Measurements from ENCODE around the gene FRMPD4. TPM values are rescaled to one million over a fixed set of nuclear protein-coding genes. Genes with fewer than 3 reads are reported as not detected.

Gene FRMPD4
- total and polyA plus RNA-seq, 2 experiments from 2014 or later = 0.19 to 0.80 TPM

DNA sequence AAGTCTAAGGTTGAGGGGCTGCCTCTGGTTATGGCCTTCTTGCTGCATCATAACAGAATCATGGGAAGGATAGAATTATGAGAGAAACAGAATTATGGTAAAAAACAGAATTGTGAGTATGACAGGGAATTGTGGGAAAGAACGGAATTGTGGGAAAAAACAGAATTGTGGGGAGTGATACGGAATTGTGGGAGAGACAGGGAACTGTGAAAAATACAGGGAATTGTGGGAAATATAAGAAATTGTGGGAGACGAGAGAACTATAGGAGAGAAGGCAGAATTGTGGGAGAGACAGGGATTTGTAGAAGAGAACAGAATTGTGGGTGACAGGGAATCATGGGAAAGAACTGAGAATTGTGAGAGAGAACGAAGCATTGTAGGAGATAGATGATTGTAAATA, 159.1 kb downstream of the FRMPD4 start:
- Mint-ChIP-seq H3K36me3 (ENCODE audit: low read depth) (no peaks in the 10 kb centered on the region), H3K27ac (no peak overlapping the region), H3K9me3 (no peaks in the 10 kb centered on the region; the same call in 2 of the 3 replicates)

More for the DNA sequence above, 159.1 kb downstream of the FRMPD4 start:
- H3F3A ChIP-seq (replicated peaks; ENCODE audit: low read depth) = no peaks in the 10 kb centered on the region
- Mint-ChIP-seq H3K27me3 (ENCODE audit: insufficient read depth, low read depth, poor library complexity) (no peaks in the 10 kb centered on the region), H3K4me3 (no peak overlapping the region), H3K4me1 (peaks cover 3% of the 10 kb centered on the region)
- no peaks in the 10 kb centered on the region for H3K36me3 ChIP-seq (ENCODE audit: insufficient read depth)
- TF ChIP-seq CREB1 (CRISPR knock-in tag; IDR thresholded peaks at IDR 0.05; ENCODE audit: low read depth) (no peak), ZNF114 (CRISPR knock-in tag; IDR thresholded peaks at IDR 0.05) (no peak), CTCF (conservative IDR thresholded peaks at IDR 0.05; ENCODE audit: low read depth in 2 of 2) (no peak), EZH2phosphoT487 (IDR thresholded peaks at IDR 0.05; ENCODE audit: unreplicated experiment) (no peak), ZNF331 (CRISPR knock-in tag; IDR thresholded peaks at IDR 0.05; ENCODE audit: low read depth) (no peak), JUNB (IDR thresholded peaks at IDR 0.05; ENCODE audit: unreplicated experiment) (no peak), STAT1 (IDR thresholded peaks at IDR 0.05; ENCODE audit: unreplicated experiment) (no peak), POLR2AphosphoS5 (IDR thresholded peaks at IDR 0.05; ENCODE audit: low read depth) (no peak), EZH2 (IDR thresholded peaks at IDR 0.05; ENCODE audit: low read depth, unreplicated experiment) (no peak), NANOG (IDR thresholded peaks at IDR 0.05; ENCODE audit: borderline replicate concordance) (no peak)
- TF ChIP-seq, protein P1, sequence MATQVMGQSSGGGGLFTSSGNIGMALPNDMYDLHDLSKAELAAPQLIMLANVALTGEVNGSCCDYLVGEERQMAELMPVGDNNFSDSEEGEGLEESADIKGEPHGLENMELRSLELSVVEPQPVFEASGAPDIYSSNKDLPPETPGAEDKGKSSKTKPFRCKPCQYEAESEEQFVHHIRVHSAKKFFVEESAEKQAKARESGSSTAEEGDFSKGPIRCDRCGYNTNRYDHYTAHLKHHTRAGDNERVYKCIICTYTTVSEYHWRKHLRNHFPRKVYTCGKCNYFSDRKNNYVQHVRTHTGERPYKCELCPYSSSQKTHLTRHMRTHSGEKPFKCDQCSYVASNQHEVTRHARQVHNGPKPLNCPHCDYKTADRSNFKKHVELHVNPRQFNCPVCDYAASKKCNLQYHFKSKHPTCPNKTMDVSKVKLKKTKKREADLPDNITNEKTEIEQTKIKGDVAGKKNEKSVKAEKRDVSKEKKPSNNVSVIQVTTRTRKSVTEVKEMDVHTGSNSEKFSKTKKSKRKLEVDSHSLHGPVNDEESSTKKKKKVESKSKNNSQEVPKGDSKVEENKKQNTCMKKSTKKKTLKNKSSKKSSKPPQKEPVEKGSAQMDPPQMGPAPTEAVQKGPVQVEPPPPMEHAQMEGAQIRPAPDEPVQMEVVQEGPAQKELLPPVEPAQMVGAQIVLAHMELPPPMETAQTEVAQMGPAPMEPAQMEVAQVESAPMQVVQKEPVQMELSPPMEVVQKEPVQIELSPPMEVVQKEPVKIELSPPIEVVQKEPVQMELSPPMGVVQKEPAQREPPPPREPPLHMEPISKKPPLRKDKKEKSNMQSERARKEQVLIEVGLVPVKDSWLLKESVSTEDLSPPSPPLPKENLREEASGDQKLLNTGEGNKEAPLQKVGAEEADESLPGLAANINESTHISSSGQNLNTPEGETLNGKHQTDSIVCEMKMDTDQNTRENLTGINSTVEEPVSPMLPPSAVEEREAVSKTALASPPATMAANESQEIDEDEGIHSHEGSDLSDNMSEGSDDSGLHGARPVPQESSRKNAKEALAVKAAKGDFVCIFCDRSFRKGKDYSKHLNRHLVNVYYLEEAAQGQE (IDR thresholded peaks at IDR 0.05; ENCODE audit: unreplicated experiment) = no peak
- TF ChIP-seq, protein P2, sequence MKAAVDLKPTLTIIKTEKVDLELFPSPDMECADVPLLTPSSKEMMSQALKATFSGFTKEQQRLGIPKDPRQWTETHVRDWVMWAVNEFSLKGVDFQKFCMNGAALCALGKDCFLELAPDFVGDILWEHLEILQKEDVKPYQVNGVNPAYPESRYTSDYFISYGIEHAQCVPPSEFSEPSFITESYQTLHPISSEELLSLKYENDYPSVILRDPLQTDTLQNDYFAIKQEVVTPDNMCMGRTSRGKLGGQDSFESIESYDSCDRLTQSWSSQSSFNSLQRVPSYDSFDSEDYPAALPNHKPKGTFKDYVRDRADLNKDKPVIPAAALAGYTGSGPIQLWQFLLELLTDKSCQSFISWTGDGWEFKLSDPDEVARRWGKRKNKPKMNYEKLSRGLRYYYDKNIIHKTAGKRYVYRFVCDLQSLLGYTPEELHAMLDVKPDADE (IDR thresholded peaks at IDR 0.05) = no peak
- TF ChIP-seq, protein P3, sequence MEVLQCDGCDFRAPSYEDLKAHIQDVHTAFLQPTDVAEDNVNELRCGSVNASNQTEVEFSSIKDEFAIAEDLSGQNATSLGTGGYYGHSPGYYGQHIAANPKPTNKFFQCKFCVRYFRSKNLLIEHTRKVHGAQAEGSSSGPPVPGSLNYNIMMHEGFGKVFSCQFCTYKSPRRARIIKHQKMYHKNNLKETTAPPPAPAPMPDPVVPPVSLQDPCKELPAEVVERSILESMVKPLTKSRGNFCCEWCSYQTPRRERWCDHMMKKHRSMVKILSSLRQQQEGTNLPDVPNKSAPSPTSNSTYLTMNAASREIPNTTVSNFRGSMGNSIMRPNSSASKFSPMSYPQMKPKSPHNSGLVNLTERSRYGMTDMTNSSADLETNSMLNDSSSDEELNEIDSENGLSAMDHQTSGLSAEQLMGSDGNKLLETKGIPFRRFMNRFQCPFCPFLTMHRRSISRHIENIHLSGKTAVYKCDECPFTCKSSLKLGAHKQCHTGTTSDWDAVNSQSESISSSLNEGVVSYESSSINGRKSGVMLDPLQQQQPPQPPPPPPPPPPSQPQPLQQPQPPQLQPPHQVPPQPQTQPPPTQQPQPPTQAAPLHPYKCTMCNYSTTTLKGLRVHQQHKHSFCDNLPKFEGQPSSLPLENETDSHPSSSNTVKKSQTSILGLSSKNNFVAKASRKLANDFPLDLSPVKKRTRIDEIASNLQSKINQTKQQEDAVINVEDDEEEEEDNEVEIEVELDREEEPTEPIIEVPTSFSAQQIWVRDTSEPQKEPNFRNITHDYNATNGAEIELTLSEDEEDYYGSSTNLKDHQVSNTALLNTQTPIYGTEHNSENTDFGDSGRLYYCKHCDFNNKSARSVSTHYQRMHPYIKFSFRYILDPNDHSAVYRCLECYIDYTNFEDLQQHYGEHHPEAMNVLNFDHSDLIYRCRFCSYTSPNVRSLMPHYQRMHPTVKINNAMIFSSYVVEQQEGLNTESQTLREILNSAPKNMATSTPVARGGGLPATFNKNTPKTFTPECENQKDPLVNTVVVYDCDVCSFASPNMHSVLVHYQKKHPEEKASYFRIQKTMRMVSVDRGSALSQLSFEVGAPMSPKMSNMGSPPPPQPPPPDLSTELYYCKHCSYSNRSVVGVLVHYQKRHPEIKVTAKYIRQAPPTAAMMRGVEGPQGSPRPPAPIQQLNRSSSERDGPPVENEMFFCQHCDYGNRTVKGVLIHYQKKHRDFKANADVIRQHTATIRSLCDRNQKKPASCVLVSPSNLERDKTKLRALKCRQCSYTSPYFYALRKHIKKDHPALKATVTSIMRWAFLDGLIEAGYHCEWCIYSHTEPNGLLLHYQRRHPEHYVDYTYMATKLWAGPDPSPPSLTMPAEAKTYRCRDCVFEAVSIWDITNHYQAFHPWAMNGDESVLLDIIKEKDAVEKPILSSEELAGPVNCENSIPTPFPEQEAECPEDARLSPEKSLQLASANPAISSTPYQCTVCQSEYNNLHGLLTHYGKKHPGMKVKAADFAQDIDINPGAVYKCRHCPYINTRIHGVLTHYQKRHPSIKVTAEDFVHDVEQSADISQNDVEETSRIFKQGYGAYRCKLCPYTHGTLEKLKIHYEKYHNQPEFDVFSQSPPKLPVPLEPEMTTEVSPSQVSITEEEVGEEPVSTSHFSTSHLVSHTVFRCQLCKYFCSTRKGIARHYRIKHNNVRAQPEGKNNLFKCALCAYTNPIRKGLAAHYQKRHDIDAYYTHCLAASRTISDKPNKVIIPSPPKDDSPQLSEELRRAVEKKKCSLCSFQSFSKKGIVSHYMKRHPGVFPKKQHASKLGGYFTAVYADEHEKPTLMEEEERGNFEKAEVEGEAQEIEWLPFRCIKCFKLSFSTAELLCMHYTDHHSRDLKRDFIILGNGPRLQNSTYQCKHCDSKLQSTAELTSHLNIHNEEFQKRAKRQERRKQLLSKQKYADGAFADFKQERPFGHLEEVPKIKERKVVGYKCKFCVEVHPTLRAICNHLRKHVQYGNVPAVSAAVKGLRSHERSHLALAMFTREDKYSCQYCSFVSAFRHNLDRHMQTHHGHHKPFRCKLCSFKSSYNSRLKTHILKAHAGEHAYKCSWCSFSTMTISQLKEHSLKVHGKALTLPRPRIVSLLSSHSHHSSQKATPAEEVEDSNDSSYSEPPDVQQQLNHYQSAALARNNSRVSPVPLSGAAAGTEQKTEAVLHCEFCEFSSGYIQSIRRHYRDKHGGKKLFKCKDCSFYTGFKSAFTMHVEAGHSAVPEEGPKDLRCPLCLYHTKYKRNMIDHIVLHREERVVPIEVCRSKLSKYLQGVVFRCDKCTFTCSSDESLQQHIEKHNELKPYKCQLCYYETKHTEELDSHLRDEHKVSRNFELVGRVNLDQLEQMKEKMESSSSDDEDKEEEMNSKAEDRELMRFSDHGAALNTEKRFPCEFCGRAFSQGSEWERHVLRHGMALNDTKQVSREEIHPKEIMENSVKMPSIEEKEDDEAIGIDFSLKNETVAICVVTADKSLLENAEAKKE (CRISPR knock-in tag; IDR thresholded peaks at IDR 0.05) = no peak
- H3K9me2 ChIP-seq (ENCODE audit: insufficient read depth) = no peaks in the 10 kb centered on the region
- no peak overlapping the region for H3K4me2 ChIP-seq
- no peaks in the 10 kb centered on the region for H4K20me1 ChIP-seq (replicated peaks; ENCODE audit: insufficient read depth)
- no peaks in the 10 kb centered on the region for H3K27me3 ChIP-seq (ENCODE audit: insufficient read depth)
- H3K4me3 ChIP-seq = no peak overlapping the region
- no peaks in the 10 kb centered on the region for H3K79me2 ChIP-seq (replicated peaks; ENCODE audit: insufficient read depth)
- DNase-seq (ENCODE audit: low spot score) (no peak), ATAC-seq (no peak)
- no peak overlapping the region for H2AFZ ChIP-seq
- no peaks in the 10 kb centered on the region for H3K4me1 ChIP-seq (ENCODE audit: insufficient read depth)
- H3K27ac ChIP-seq (ENCODE audit: low read depth) = no peak overlapping the region

All from GM23338 (cell line).